ENCODE data around the gene KCNJ16. TPM values are rescaled to one million over a fixed set of nuclear protein-coding genes. Genes with fewer than 3 reads are reported as not detected.

KCNJ16 gene
- total RNA-seq, 1 donor from 2014 or later, result 1.1 TPM

GRCh38 chr17:70168044-70168976 lies 93.3 kb downstream of the KCNJ16 start:
- ATAC-seq, result peak; percentile 42
- peak; percentile 52 for DNase-seq (ENCODE audit: low spot score)

- peak; percentile 94 for ATAC-seq
These were observed 94.1 kb downstream of the KCNJ16 start, which contains the start of gene KCNJ2 for GRCh38 chr17:70168977-70169708. Gene KCNJ2, plus strand, starts transcription at chr17:70169532. Its CDS starts 5,508 bp downstream, at chr17:70175040.

DNA sequence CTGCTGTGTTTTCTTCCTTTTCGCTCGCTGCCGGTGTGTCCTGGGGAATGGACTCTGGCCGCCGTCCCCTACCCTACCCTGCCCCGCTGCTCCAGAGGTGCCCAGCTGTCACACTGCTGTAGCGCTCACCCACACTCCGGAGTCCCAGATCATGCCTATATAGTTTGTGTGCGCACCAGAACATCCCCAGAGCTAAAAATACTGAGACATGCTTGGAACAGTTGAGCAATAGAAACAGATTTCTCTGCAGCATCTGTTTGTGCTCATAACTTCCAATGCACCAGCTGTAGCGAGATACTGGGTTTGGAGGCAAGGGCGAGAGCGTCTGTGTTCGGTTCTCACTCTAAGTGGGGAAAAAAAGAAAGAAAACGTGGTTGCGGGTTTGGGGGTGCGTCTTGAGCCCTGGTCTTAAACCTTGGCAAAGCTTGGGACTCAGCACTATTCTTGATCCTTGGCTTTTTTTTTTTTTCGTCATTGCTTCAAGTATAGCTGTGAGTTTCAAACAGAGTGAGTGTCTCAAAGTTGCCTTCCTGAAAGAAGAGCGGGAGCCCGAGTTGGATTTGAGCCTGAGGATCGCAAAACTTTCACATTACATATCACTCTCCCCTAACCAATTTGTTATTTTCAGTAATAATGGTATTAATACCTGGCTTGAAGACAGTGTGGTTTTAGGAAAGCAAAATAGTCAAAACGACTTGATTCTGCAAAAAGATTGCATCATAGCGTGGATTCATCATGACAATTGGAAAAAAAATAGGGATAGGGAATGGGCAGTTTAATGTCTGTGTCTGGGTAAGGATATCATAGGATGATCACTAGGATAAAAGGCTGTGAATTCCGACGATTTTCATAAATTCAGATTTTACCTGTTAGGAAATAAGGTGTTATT lies 94.9 kb downstream of the KCNJ16 start:
- peak; percentile 24 for ATAC-seq
- no peak for DNase-seq (ENCODE audit: low spot score)

More at GRCh38 chr17:70168977-70169708, 94.1 kb downstream of the KCNJ16 start, which contains the start of gene KCNJ2:
- peak; percentile 76 for DNase-seq (ENCODE audit: low spot score)

GRCh38 chr17:70171159-70171558 lies 96.1 kb downstream of the KCNJ16 start:
- ATAC-seq (no peak), DNase-seq (ENCODE audit: low spot score) (no peak)

DNA sequence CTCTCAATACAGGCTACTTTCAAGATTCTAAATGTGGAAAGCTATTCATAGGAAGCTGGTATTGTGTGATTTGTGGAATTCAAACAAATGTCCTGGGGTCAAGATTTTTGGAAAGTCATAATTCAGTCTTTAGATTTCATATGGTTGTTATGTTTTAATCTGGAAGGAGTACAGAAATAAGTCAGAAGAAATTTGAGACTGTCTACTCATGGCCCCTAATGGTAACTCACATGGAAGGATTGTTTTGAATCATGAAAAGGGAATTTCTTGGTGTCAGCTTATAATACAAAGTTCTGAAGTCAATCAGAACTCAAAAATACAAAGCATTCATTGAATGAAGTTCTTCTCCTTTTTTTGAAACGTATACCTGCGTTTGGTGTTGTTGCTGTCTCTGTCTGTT lies 97.4 kb downstream of the KCNJ16 start:
- ATAC-seq (no peak), DNase-seq (ENCODE audit: low spot score) (no peak)

DNA sequence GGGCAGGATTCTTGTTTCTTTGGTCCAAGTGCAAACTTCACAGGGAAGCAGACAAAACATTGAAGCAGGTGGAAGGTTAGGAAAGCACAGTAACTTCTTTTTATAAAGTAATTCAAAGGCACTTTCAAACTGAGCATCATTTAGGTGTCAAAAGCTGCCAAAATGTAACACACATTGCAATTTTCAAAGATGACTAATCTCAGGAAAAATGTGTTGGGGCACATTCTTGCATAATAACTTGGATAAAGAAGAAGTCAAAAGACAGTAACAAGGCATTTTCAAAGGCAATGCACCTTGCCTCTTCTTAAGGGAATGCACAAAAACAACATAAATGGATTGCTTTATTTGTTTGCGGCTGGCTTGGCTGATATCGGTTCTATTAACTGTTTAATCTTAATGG lies 97.9 kb downstream of the KCNJ16 start:
- ATAC-seq, result no peak
- no peak for DNase-seq (ENCODE audit: low spot score)

GRCh38 chr17:70173681-70174080 lies 98.7 kb downstream of the KCNJ16 start:
- DNase-seq (ENCODE audit: low spot score), result no peak
- ATAC-seq, result no peak

- DNase-seq (ENCODE audit: low spot score) (no peak), ATAC-seq (no peak)
These were observed 106.4 kb downstream of the KCNJ16 start for GRCh38 chr17:70181376-70181775.

DNA sequence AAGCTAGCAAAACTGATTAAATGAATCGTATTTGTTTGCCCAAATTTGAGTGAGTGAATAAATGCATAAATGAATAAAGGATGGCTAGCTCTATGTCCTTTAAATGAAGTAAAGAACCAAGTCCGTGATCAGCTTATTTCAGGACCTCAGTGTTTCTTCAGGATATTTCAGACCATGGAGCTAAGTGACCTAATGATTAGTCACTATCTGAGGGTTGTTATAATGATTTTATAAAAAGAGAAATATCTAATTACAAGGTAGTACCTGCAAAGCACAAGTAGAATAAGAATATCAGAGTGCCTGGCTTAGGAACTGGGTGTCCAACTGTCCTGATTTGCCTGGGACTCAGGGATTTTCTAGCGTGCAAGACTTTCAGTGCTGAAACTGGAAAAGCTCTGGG lies 106.8 kb downstream of the KCNJ16 start:
- DNase-seq (ENCODE audit: low spot score) (no peak), ATAC-seq (no peak)

DNA sequence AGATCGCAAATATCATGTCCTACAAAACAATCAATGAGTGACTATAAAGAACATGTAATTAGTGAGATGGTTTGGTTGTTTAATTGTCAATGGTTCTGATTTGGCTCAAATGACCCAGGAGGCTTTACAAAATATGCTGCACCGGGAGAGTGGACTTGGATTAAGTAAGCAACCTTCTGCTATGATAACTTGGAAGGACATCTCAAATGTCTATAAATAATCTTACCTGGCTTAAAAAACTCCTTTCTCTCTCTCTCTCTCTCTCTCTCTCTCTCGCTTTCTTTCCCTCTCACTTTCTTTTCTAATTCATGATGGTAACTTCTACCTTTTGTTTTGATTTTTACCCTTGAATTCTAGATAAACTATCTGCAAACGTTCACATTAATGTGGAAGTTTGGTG lies 108.5 kb downstream of the KCNJ16 start:
- DNase-seq (ENCODE audit: low spot score) (no peak), ATAC-seq (no peak)

GRCh38 chr17:70184207-70184606 lies 109.2 kb downstream of the KCNJ16 start:
- no peak for DNase-seq (ENCODE audit: low spot score)

GRCh38 chr17:70184770-70185169 lies 109.7 kb downstream of the KCNJ16 start:
- no peak for ATAC-seq
- no peak for DNase-seq (ENCODE audit: low spot score)

More at GRCh38 chr17:70184207-70184606, 109.2 kb downstream of the KCNJ16 start:
- no peak for ATAC-seq

Other genes starting within 250 kb of the KCNJ16 start
- gene KCNJ2, start 94.3 kb downstream of the KCNJ16 start, total RNA-seq, result 0.50 TPM